Mucosa of descending colon (tissue), 3 donors: ENCODE data around the gene IGFL4. TPM values are rescaled to one million over a fixed set of nuclear protein-coding genes. Genes with fewer than 3 reads are reported as not detected.
A peak's percentile ranks its signal among the peaks of the same experiment; 100 is the strongest.

Experiments used
- ATAC-seq: fragments of 200-7000 bp; cut with Tn5 transposase; one replicate; pipeline ENCODE4 v1.9.1; 2020; ENCODE audit warnings: mild to moderate bottlenecking, moderate library complexity
- DNase-seq, 3 donors: peaks; one replicate each; pipeline ENCODE4 v3.0.0-alpha.2; 2020
- H3K36me3 ChIP-seq: fragments of 200-600 bp; one replicate; pipeline ENCODE4 v1.8.0; 2021; ENCODE audit warnings: low read depth, mild to moderate bottlenecking
- H3K4me1 ChIP-seq: fragments of 200-600 bp; one replicate; pipeline ENCODE4 v1.8.0; 2021; ENCODE audit warnings: low read depth, mild to moderate bottlenecking
- H3K4me3 ChIP-seq: fragments of 200-600 bp; one replicate; pipeline ENCODE4 v1.8.0; 2021; ENCODE audit warnings: mild to moderate bottlenecking
- H3K9me3 ChIP-seq: fragments of 200-600 bp; one replicate; pipeline ENCODE4 v1.8.0; 2021; ENCODE audit warnings: mild to moderate bottlenecking
- intact Hi-C, 2 donors: fragments of 100-400 bp; cut with DNase I in 1 of 2; cut with micrococcal nuclease in 1 of 2; formaldehyde crosslinking; loops; one replicate each; pipeline versions ENCODE4 v1.11.0 to v1.11.1; 2022; cut with DNase I, micrococcal nuclease
- total RNA-seq, 3 donors: library from RNA; stranded (reverse); fragmentation: NEBNext Ultra II Directional in 2 of 3; extraction: Animal tissue kit (Norgen Biotek cat#: 25700) in 2 of 3; gene quantifications; one replicate each; pipeline versions ENCODE4 v1.2.1 to v1.2.4, GENCODE V29; 2021 to 2023
- TF ChIP-seq, protein P1 (sequence below): fragments of 200-600 bp; IDR thresholded peaks from one replicate; pipeline ENCODE4 v1.8.0; 2022; ENCODE audit warnings: antibody characterized with exemption, mild to moderate bottlenecking
- donor health status: DM: no; HTN: no; CAD: no; lungs with moderate emphysema.
- donor health status: DM: no; HTN: no; CAD: no.
- donor health status: DM: no; HTN: yes; CAD: no.

The IGFL4 gene
- total RNA-seq, 3 donors from 2014 or later, result not detected

DNA sequence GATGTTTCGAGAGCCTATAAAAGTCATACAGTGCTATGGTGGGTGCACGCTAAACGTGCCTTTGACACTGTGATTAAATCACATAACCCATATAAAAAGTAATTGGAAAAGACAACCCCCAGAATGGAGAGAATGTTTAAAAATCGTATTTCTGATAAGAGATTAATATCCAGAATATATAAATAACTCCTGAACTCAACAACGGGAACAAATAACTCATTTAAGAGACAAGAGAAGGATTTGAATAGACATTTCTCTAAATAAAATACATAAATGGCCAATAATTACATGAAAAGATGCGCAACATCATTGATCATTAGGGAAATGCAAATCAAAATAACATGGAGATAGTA lies 37.0 kb upstream of the IGFL4 start:
- TF ChIP-seq, protein P1, sequence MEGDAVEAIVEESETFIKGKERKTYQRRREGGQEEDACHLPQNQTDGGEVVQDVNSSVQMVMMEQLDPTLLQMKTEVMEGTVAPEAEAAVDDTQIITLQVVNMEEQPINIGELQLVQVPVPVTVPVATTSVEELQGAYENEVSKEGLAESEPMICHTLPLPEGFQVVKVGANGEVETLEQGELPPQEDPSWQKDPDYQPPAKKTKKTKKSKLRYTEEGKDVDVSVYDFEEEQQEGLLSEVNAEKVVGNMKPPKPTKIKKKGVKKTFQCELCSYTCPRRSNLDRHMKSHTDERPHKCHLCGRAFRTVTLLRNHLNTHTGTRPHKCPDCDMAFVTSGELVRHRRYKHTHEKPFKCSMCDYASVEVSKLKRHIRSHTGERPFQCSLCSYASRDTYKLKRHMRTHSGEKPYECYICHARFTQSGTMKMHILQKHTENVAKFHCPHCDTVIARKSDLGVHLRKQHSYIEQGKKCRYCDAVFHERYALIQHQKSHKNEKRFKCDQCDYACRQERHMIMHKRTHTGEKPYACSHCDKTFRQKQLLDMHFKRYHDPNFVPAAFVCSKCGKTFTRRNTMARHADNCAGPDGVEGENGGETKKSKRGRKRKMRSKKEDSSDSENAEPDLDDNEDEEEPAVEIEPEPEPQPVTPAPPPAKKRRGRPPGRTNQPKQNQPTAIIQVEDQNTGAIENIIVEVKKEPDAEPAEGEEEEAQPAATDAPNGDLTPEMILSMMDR, result no peak
- DNase-seq, result no peak
- Histone ChIP-seq H3K4me1 (peaks cover 8% of the 10 kb centered on the region), H3K4me3 (no peak overlapping the region), H3K36me3 (no peaks in the 10 kb centered on the region), H3K9me3 (no peaks in the 10 kb centered on the region)
- no peak for ATAC-seq
- intact Hi-C loops, result loop anchor here in 1 of 2 donors (10.0 kb wide), 1 partner anchor 53 kb away; the partner anchor contains the start of gene PGLYRP1

DNA sequence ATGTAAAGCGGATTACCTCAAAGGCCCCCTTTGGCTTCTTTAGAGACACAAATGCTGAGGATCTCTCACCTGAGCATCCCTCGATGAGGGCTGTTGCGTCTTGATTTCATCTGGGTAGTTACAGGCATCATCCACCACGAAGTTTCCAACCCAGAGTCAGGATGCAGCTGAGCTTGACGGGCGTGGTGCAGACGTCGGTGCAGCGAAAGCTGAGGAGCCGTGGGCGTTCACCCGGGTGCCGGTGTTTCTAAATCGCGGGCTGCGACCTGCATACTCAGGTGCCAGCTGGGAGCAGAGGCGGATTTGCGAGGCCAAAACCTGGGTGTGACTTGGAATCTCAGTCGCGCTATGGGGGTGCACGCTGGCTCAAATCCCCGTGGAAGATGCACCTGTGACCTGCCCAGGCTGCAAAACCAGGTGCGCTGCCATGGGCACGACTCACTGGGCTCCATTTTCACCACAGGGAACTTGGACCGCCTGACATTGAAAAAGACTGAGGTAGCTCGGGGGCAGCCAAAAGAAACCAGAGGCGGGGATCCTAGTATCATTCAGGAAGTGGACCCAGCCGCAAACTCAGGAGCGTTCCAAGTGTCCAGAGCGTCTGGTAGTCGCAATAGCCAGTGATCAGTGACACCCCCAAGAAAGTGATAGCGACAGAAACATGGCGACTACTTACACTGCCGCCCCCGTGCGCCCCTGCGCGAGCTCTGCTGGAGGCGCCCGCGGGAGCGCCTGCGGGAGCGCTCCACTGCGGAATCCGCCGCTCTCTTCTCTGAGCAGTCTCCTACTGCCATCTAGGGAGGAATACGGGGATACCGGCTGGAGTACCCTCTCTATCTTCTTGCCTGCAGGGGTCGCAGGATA lies 36.4 kb upstream of the IGFL4 start:
- no peak overlapping the region for H3K4me3 ChIP-seq
- intact Hi-C loops, result loop anchor here in 1 of 2 donors (10.0 kb wide), 1 partner anchor 52 kb away; the partner anchor contains the start of gene PGLYRP1
- peaks cover 8% of the 10 kb centered on the region for H3K4me1 ChIP-seq
- TF ChIP-seq, protein P1, result no peak
- H3K9me3 ChIP-seq, result no peaks in the 10 kb centered on the region
- ATAC-seq, result peak; percentile 95
- peak; percentile 37 to 69 (median 48) for DNase-seq
- H3K36me3 ChIP-seq, result no peaks in the 10 kb centered on the region

DNA sequence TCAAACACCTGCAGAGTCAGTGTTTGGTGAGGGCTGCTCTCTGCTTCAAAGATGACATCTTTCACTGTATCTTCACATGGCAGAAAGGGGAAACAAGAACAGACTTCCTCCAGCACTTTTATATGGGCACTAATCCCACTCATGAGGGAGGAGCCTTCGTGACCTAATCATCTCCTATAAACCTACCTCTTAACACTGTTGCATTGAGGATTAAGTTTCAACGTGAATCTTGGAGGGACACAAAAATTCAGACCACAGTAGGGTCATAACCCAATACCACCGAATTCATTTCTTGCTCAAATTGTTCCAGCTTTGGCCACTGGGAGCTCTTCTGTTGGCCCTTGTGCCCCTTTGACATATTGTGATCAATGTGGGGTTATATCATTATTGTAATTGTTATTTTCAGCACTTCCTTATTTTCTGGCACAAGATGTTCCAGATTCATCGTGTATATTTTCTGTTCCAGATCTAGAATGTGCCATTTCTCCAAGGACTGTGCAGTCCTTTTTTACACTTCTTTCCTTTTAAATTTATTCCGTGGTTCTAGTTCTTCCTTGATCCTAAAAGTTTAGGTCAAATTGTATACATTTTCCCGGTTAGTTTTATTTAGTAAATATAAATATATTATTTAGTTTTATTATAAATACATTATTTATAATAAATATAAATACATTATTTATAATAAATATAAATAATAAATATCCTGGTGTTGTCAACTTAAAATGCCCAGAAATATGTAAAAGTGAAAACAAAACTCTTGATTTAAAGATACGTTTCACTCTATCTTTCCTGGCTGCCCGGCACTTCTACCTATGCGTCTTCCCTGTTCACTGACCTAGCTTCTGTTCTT lies 35.5 kb upstream of the IGFL4 start:
- intact Hi-C loops, result loop anchor here in 1 of 2 donors (10.0 kb wide), 1 partner anchor 51 kb away; the partner anchor contains the start of gene PGLYRP1

DNA sequence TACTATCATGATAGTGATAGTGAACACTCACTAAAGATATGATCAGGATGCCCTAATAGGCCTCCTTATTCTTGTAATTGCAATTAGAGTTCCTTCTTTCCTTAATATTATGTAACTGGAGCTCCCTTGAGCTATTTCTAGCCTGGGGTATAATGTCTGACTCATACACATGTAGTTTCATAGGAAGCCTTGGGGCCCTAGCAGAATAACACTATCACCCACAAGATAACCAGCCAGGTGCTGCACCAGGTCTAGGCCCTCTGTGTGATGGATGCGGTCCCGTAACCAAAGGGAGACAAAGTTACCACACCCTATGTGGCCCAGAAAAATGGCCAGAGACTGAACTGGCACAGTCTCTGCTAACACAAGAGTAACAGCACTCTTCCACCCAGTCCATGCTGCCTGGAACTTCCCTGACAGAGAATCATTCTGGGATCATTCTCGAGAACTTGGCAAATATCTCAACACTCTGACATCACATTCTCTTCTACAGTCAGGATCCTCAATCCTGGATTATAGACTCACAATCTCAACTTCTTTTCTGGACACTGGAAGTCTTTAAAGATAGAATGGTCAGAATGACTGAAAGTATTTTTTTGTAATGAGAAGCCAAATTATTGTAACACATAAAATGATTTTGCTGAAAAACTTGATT lies 32.6 kb upstream of the IGFL4 start:
- ATAC-seq (no peak), DNase-seq (no peak)
- intact Hi-C loops, result loop anchor here in 1 of 2 donors (10.0 kb wide), 1 partner anchor 49 kb away; the partner anchor contains the start of gene PGLYRP1
- Histone ChIP-seq H3K36me3 (no peaks in the 10 kb centered on the region), H3K9me3 (no peaks in the 10 kb centered on the region), H3K4me3 (no peak overlapping the region), H3K4me1 (peaks cover 8% of the 10 kb centered on the region)
- TF ChIP-seq, protein P1, result no peak

More for the DNA sequence above, 35.5 kb upstream of the IGFL4 start:
- peaks cover 8% of the 10 kb centered on the region for H3K4me1 ChIP-seq
- DNase-seq, result no peak
- TF ChIP-seq, protein P1, result no peak
- no peak for ATAC-seq
- H3K36me3 ChIP-seq, result no peaks in the 10 kb centered on the region
- no peaks in the 10 kb centered on the region for H3K9me3 ChIP-seq
- H3K4me3 ChIP-seq, result no peak overlapping the region

DNA sequence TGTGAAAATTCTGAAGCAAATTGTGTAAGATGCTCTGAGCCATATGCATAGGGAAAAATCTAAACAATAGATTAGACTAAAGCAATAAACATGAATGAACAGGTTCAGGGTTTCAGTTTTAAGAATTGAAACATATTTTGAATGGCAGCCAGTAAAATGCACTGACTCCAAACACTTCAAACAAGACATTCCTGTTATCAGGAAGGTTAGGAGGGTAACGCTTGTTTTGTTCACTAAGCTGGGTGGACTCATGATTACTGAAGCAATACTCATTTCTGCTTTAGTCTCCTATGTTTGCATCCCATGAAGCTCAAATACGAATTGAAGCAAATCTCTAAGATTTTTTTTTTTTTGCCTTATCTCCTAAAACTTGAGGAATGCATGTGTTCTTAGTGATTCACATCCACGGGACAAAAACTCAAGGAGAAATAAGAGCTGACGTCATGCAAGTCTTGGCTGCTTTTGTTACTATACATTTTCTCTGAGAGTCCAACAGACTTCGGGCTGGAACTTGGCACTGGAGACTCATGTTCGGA lies 29.1 kb upstream of the IGFL4 start:
- H3K36me3 ChIP-seq, result no peaks in the 10 kb centered on the region
- TF ChIP-seq, protein P1, result no peak
- no peaks in the 10 kb centered on the region for H3K4me1 ChIP-seq
- H3K4me3 ChIP-seq, result no peak overlapping the region
- intact Hi-C loops, result loop anchor here in 1 of 2 donors (10.0 kb wide), 1 partner anchor 45 kb away; the partner anchor contains the start of gene PGLYRP1
- no peak for DNase-seq
- H3K9me3 ChIP-seq, result no peaks in the 10 kb centered on the region
- peak; percentile 13 for ATAC-seq
